ENCODE results near the gene MANBA.

- TF ChIP-seq POLR2A (IDR thresholded peaks at IDR 0.05; ENCODE audit: low read depth, low read length) (no peak), POLR2AphosphoS5 (IDR thresholded peaks at IDR 0.05; ENCODE audit: low read depth, low read length) (no peak)
Measured at GRCh38 chr4:102629673-102630072, 131.1 kb downstream of the MANBA start.
